GM18508 (cell line): ENCODE results near the gene EIF4EBP3.
A peak's percentile ranks its signal among the peaks of the same experiment; 100 is the strongest.

Source experiments
- ATAC-seq: cut with Tn5 transposase; IDR thresholded peaks from one replicate; pipeline ENCODE4 v1.9.1; 2021; ENCODE audit warnings: moderate number of reproducible peaks; ENCODE audit not compliant: insufficient read depth, unreplicated experiment

EIF4EBP3 gene

DNA sequence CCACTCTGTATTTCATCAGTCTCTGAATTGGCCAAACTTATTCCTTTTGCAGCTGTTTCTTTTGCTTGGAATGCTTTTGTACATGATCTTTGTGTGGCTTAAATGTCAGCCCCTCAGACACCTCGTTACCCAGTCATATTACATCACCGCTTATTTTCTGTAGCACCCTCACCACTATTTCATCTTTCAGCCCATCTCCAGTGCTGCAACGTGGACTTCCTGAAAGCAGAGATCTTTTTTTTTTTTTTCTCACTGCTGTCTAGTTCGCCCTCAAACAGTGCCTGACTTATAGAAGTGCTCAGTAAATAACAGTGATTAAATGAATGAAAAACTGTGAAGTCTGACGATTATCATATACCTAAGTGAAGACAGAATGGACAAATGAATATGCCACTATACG lies 9.0 kb downstream of the EIF4EBP3 start:
- no peak for ATAC-seq

DNA sequence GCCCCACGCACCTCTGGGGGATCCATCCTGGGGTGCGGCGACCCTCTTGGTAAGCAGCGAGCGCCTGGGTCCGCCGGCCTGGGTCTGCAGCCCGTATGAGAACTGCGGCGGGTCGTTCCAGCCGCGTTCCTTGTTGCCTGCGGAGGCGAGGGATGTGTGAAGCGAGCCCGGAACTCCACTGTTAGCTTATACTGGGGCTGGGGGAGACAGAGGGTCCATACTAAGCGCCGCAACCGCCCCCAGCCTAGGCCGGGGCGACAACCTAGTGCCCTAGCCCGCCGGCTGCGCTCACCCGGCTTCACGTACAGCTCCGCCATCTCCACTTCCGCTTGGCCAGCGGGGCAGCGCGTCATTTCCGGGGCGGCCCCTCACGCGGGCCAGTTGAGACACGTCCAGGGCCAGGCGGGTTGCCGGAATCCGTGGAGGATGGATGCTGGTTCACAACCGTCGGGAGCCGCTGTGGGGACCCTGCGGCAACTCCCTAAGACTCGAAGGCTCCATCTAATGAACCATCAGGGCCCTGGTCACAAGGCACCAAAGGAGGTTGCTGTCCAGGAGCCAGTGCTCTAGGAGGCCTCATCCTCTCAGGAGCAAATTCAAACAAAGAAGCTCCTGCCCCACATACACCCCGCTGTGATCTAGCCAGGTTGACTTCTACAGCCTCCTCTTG lies 9.8 kb downstream of the EIF4EBP3 start, which contains the start of gene SRA1:
Gene SRA1, minus strand, starts transcription at position 338 of the 670 bp plus-strand sequence. Its CDS starts 21 bp downstream, at position 317.
- peak; percentile 79 for ATAC-seq

DNA sequence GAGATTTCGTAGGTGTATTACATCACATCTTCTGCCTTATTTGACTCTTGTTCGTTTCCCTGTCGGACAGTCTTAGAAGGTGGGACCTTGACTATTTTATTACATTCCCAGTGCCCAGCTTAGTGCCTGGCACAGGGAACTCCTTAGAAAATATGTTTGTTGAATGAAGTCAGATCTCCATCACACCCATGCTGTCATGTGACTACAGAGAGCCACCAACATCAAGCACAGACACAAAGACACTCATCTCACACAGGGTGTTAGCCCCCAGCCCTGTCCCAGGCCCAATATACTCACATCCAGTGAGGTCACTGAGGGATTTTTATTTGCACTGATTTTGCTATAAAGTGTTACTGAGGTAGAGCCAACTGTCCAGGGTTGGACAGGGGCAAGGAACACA lies 10.5 kb downstream of the EIF4EBP3 start:
- ATAC-seq: no peak

DNA sequence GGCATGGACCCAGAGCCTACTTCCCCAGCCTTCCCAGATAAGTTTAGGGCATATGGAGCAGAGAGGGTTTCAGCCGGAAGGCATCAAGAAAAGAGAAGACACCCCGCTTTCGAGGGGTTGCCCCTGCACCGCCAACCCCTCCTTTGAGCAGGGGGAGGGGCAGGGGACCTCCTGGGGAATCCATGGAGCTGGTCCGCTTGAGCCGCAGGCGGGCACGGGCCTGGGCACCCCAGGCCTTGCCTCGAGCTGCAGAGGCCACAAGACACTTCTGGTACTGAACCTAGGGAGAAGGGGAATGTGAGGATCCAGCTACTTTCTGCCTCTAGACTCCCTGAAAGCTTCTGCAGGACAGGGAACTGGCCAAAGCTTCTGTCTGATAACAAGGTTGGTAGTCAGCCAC lies 11.1 kb downstream of the EIF4EBP3 start:
- ATAC-seq: no peak

DNA sequence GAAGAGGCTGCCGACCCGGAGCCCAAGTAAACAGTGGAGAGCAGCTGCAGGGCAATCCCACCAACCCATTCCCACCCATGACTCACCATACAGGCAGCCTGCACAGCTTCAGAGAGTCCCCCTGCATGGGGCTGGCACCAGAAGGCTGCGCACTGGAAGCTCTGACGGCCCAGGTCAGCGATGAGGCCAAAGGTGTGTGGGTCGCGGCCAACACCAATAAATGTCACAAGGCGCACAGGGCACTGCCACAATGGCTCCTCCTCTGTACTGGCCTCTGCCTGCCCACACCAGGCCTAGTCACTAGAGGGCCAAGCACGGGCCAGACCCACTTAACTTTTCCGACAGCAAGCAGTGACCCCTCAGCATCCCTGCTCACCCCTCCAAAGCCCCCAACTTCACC lies 12.8 kb downstream of the EIF4EBP3 start:
- ATAC-seq: no peak

DNA sequence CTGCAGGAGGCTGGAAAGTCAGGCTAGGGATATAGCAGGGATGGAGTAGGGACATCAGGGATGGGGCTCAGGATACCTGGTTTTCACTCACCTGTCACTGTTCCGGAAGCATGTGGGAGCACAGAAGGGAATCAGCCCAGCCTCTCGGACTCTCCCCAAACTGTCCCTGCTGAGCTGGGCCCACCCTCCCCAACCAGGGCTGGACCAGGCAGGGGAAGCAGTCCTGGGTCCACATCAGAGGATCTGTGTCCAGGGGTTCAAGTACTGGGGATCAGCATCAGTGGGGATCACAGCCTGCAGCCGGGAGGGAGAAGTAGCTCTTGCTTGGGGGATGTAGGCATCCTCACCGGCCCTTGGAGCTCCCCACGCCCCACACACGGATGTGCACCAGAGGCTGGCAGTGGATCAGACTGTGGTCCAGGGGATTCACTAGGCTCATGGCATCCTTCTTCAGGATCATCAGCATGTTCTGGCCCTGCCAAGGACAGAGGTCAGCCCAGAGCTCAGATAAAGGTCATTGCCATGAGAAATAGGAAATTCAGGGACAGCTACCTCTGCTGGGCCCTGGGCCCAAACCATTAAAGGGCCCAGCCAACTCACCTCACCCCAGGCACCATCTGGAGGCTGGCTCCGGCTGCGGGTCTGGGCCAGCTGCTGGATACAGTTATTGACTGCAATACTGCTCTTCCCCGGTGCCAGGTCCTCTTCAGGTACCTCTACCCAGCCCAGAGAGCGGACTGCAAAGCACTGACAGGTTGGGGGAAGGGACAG lies 14.5 kb downstream of the EIF4EBP3 start:
- no peak for ATAC-seq

DNA sequence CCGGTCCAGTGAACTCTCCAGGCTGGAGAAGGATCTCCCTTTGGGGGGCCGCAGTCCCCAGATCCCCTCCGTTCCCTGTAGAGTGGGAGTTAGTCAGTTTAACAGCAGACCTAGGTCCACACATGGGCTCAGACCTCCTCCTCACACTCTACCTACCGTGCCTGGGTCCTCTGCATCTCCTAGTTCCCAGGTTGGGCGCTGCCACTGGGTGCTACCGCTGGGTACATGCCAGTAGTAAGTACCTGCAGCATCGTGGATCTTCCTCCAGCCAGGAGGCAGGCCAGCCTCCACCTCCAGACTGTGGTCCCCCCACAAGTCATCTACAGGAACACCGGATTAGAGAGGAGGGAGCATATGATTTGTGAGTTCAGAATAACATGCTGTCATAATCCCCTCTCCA lies 16.1 kb downstream of the EIF4EBP3 start:
- ATAC-seq: no peak

DNA sequence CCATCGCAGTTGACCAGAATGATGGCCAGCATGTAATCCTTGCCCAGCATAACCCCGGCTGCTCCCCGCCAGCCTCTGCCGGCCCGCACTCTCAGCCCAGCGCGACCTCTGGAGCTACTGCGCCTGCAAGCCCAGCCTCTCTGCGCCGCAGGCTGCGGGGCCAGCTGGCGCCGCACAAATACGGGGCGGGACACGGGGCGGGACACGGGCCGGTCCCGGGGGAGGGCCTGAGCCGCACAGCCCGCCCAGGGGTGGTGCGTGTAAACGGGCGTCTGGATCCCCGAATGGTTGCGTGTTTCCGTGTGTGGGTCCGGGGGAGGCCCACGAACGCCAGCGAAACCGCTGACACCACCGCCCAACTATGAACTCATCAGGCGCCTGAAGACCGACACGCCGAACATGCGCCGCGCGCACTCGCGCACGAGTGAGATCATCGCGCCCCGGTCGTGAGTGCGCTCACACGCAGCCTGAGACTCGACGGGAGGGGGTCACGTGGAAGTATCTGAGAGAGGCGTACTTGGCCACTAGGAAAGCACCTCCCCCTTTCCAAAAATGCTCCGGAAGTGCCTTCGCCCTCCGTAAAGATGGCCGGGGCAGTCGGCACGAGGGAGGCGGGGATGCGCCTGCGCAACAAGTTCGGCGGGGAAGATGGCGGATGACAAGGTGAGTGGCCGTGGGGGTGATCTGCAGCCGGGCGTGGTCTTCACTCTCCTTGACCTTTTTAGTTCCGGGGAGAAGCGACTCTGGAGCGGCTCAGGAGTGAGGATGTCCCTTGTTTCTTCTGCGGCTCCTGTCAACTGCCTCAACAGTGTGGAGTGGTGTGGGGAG lies 16.9 kb downstream of the EIF4EBP3 start, which contains the start of the genes APBB3 and SLC35A4:
Gene APBB3, minus strand, starts transcription at position 403 of the 828 bp plus-strand sequence. Its CDS starts 353 bp downstream, at position 50.
Gene SLC35A4, plus strand, starts transcription at position 633 of the 828 bp plus-strand sequence. CDS start 2,342 bp downstream, outside the sequence.
- peak; percentile 68 for ATAC-seq

DNA sequence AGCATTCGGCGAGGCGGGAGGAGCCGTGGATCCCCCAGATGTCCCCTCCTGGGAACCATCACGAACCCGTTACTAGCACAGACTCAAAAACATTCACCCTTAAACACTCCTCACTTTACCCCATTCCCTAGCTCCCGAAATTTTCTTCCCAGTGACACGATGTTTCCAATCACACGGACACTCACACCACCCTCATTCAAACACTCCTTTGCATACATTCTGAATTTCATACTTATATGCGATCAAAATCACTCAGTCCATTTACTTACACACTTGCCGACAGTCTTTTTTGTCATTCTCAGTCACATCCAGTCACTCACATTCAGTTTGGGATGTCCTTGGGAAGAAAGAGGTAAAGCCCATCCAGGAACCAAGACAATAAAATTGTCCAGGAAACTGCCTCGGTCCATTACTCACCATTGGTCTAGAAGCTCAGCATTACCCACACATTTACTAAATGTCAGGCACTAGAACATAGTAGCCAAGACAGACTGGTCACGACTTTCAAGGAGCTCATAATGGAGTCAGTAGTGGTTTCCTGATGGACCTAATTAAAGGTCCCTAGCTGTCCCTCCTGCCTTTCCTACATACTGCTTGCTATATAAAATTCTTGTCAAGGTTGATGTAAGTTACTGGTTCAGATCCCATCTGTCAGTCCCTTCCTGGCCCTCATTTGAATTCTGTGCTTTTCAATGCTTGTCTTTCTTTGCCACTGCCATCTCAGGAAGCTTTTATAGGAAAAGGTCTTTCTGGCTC lies 17.7 kb downstream of the EIF4EBP3 start:
- no peak for ATAC-seq

DNA sequence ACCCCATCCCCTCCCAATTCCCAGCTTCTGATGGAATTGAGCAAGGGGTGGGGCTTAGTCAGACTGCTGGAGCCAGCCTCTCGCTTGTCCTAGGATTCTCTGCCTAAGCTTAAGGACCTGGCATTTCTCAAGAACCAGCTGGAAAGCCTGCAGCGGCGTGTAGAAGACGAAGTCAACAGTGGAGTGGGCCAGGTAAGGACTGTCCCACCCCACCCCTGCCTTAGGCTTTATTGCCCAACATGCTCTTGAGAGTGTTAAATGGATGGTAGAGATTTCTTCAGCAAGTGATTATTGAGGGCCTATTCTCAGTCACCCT lies 18.3 kb downstream of the EIF4EBP3 start:
- ATAC-seq: no peak

DNA sequence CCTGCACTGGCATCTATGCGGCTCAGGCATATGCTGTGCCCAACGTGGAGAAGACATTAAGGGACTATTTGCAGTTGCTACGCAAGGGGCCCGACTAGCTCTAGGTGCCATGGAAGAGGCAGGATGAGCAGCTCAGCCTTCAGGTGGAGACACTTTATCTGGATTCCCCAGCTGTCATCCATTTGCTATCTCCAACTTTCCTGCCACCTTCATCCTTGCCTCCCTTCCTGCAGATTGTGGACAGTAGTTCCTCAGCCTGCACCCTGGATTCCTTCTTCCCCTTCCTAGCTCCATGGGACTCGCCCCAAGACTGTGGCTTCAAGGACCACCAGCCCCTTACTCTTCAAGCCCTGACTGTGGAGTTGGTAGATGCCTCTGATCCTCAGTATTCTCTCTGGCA lies 19.2 kb downstream of the EIF4EBP3 start:
- no peak for ATAC-seq

DNA sequence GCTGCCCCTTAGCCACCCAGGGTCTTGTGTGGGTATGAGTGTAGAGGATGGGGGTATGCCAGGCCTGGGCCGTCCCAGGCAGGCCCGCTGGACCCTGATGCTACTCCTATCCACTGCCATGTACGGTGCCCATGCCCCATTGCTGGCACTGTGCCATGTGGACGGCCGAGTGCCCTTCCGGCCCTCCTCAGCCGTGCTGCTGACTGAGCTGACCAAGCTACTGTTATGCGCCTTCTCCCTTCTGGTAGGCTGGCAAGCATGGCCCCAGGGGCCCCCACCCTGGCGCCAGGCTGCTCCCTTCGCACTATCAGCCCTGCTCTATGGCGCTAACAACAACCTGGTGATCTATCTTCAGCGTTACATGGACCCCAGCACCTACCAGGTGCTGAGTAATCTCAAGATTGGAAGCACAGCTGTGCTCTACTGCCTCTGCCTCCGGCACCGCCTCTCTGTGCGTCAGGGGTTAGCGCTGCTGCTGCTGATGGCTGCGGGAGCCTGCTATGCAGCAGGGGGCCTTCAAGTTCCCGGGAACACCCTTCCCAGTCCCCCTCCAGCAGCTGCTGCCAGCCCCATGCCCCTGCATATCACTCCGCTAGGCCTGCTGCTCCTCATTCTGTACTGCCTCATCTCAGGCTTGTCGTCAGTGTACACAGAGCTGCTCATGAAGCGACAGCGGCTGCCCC lies 19.8 kb downstream of the EIF4EBP3 start:
- no peak for ATAC-seq

DNA sequence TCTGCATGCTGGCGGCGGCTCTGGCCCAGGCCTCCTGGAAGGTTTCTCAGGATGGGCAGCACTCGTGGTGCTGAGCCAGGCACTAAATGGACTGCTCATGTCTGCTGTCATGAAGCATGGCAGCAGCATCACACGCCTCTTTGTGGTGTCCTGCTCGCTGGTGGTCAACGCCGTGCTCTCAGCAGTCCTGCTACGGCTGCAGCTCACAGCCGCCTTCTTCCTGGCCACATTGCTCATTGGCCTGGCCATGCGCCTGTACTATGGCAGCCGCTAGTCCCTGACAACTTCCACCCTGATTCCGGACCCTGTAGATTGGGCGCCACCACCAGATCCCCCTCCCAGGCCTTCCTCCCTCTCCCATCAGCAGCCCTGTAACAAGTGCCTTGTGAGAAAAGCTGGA lies 20.4 kb downstream of the EIF4EBP3 start:
- ATAC-seq: no peak

DNA sequence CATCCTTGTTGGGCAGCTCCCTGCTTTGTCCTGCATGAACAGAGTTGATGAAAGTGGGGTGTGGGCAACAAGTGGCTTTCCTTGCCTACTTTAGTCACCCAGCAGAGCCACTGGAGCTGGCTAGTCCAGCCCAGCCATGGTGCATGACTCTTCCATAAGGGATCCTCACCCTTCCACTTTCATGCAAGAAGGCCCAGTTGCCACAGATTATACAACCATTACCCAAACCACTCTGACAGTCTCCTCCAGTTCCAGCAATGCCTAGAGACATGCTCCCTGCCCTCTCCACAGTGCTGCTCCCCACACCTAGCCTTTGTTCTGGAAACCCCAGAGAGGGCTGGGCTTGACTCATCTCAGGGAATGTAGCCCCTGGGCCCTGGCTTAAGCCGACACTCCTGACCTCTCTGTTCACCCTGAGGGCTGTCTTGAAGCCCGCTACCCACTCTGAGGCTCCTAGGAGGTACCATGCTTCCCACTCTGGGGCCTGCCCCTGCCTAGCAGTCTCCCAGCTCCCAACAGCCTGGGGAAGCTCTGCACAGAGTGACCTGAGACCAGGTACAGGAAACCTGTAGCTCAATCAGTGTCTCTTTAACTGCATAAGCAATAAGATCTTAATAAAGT lies 21.1 kb downstream of the EIF4EBP3 start:
- no peak for ATAC-seq

DNA sequence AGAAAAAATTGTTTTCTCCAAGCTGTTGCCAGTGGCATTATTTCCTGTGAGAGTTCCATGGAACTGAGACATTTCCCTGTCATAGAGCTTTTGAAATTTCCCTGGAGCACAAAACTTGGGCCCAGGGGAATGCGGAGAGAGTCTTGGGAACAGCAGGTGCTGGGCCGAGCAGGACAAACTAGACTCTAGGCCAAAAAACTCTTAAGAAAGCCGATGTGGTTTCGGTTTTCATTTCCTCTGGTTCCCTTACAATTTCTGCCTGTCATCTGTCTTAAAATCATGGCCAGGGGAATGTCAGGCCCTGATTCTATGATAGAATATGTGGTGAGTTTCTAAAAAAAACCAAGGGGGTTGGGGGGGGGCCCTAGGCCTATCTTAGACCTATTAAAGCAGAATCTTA lies 21.7 kb downstream of the EIF4EBP3 start:
- no peak for ATAC-seq

DNA sequence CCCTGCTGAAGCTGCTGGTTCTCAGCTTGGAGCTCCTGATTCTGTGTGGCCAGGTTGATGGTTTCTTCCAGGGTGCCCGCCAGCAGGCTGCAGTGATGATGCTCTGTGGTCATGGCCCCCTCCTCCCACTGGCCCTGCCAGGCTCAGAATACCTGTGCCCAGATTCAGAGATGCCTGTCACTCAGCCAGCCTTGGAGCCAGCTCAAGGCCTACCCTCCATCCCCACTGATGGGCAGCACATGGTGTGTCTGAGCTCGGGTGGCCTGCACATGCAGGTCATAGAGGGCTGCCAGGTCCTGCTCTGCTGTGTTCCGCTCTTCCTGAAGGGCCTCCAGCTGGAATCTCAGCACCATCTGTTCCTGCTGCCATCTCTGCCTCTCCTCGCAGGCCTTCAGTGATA lies 22.6 kb downstream of the EIF4EBP3 start:
- no peak for ATAC-seq

DNA sequence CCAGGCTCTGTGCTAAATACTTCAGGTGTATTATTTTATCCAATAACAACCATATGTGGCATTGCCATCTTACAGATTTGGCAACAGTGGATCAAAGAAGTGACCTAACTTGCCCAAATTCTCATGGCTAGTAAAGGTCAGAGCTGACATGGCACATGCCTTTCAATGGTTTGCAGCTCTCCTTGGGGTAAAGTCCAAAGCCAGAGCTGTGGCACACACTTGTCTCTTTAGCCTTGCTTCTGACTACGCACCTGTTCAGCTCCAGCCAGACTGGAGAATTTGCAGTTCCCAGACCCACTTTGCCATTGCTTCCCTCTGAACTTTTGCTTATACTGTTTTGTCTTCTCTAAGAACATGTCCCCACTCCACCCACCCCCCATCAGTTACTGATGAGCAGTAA lies 23.0 kb downstream of the EIF4EBP3 start:
- ATAC-seq: no peak

DNA sequence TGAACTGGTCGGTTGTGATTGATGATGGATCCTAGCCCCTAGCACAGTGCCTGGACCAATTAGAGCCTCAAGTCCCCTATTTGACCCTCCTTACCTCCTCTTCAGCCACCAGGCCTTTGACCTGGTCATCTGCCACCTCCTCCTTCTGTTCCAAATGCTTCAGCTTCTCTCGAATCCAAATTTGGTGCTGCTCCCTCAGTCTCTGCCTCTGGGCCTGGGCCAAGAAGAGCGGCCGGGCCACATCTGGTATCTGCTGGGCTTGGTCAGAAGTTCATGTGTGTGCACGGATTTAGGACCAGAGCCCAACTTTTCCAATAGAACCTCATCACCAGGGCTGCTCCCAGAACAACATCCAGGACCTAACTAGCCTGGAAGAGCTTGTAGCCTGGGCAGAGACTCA lies 23.6 kb downstream of the EIF4EBP3 start:
- ATAC-seq: no peak

DNA sequence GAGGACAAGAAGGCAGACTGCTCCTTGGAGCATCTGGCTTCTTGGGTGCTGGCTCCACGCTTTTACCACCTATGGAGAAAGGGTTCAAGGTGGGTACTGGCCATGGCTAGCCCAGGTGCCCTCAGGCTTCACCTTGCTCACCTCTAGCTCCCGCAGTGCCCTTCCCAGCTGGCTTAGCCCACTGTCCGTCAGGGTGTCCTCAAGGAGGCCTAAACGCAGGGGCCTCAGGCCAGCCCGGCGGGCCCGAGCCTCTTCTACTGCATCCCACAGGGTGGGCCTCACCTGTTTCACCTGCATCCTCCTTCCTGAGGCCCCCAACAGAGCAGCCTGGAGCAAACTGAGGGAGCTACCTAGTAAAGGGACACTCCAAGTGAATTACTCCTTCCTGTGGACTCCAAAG lies 26.2 kb downstream of the EIF4EBP3 start:
- ATAC-seq: no peak
